ENCODE measurements around the gene RBMS1.
A peak's percentile ranks its signal among the peaks of the same experiment; 100 is the strongest.

RBMS1 gene

GRCh38 chr2:160294339-160294803, 199.2 kb downstream of the RBMS1 start:
- DNase-seq, result peak; percentile 13

GRCh38 chr2:160293391-160294091, 200.1 kb downstream of the RBMS1 start:
- DNase-seq, result no peak

- no peak for DNase-seq
Measured at GRCh38 chr2:160292225-160292624, 201.4 kb downstream of the RBMS1 start.

GRCh38 chr2:160291382-160291781, 202.2 kb downstream of the RBMS1 start:
- no peak for DNase-seq

- DNase-seq, result no peak
Measured at GRCh38 chr2:160290598-160290997, 203.0 kb downstream of the RBMS1 start.

- no peak for DNase-seq
Measured at GRCh38 chr2:160289831-160290230, 203.8 kb downstream of the RBMS1 start.

- no peak for DNase-seq
Measured at GRCh38 chr2:160289126-160289525, 204.5 kb downstream of the RBMS1 start.

- no peak for DNase-seq
Measured at GRCh38 chr2:160288324-160288723, 205.3 kb downstream of the RBMS1 start.

- DNase-seq, result no peak
Measured at GRCh38 chr2:160287476-160287875, 206.1 kb downstream of the RBMS1 start.

GRCh38 chr2:160286551-160286950, 207.1 kb downstream of the RBMS1 start:
- no peak for DNase-seq

- DNase-seq, result no peak
Measured at GRCh38 chr2:160283675-160284074, 209.9 kb downstream of the RBMS1 start.

GRCh38 chr2:160282063-160282580, 211.5 kb downstream of the RBMS1 start:
- DNase-seq, result no peak

GRCh38 chr2:160281213-160281612, 212.4 kb downstream of the RBMS1 start:
- DNase-seq, result no peak

- DNase-seq, result peak; percentile 17
Measured at GRCh38 chr2:160279813-160280465, 213.7 kb downstream of the RBMS1 start.

- DNase-seq, result no peak
Measured at GRCh38 chr2:160278879-160279177, 214.8 kb downstream of the RBMS1 start.

- DNase-seq, result no peak
Measured at GRCh38 chr2:160278101-160278878, 215.3 kb downstream of the RBMS1 start.

- no peak for DNase-seq
Measured at GRCh38 chr2:160277151-160277550, 216.5 kb downstream of the RBMS1 start.

- DNase-seq, result no peak
Measured at GRCh38 chr2:160275656-160276055, 218.0 kb downstream of the RBMS1 start.

- DNase-seq, result no peak
Measured at GRCh38 chr2:160271171-160272086, 222.2 kb downstream of the RBMS1 start.

- no peak for DNase-seq
Measured at GRCh38 chr2:160270571-160271113, 223.0 kb downstream of the RBMS1 start.

- peak; percentile 75 for DNase-seq
Measured at GRCh38 chr2:160269803-160270570, 223.6 kb downstream of the RBMS1 start.
